Measurements from ENCODE around the gene ZFYVE19. TPM values are rescaled to one million over a fixed set of nuclear protein-coding genes. Genes with fewer than 3 reads are reported as not detected.

ZFYVE19 gene
- total and polyA plus RNA-seq, 2 of the 13 experiments (the other 11 are each of a cell fraction or from before 2014, with no cell fraction given), result 23.3 to 44.0 TPM

DNA sequence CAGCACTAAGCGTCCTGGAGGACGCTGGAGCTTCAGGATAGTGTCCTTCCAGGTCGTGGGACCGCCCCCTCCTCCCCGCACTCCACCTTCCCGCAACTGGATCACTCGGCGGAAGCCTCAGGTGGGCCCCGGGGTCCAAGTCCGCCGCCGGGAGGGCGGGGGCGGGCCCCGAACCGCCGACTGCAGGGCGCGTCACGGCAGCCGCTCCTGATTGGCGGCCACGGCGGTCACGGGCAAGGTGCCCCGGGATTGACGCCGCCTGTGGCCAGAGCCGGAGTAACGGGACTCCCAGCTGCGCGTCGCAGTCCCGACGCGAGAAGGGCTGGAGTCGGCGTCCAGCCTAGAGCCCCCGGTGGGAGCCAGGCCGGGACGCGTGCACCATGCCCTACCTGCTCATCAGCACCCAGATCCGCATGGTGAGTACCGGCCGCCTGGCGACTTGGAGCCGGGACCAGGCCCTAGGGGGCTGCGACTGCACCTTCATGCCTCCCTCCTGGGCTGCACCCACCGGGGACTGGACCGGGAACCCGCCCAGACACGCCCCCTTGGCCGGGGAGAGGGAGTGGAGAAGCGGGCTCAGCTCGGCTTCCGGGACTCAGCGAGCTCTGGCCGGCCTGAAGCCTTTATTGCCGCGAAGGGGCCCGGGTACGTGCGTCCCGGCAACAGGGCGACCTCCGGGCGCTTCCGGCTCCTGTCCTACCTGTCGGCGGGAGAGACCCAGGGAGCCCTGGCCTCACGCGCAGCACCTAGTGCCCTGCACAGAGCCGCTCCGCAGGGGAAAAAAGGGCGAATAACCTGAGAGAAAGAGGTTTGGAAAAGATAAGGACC, 42.9 kb upstream of the ZFYVE19 start, which contains the start of gene GCHFR:
GCHFR (plus strand) TSS at position 268 of the 828 bp plus-strand sequence; CDS start at position 381, 113 bp downstream.
- Histone ChIP-seq H2AFZ (ENCODE audit: low read length) (no peak within 1 kb of the TSS), H3K27ac (ENCODE audit: extremely low read length, insufficient read depth, low read length) (peak within 1 kb of the TSS; percentile 100), H3K9ac (ENCODE audit: insufficient read depth, low read depth, low read length) (peak within 1 kb of the TSS; percentile 89), H3K36me3 (replicated peaks in 1 of 2; ENCODE audit: control insufficient read depth in 1 of 2, insufficient read depth in 2 of 2, low read length in 2 of 2) (peaks cover 3 to 16% of the 10 kb centered on the region in 2 experiments; a peak in 4 of 5 replicates), H3K4me1 (ENCODE audit: insufficient read depth, low read length) (peaks cover 55% of the 10 kb centered on the region), H3K79me2 (ENCODE audit: insufficient read depth, low read length) (peaks cover 11% of the 10 kb centered on the region), H3K27me3 (ENCODE audit: control insufficient read depth in 1 of 2, insufficient read depth in 2 of 2, low read length in 2 of 2) (no peaks in the 10 kb centered on the region), H3K4me3 (replicated peaks in 1 of 3; ENCODE audit: insufficient read depth in 1 of 3, low read depth in 2 of 3, low read length in 3 of 3) (peak within 1 kb of the TSS; percentile 74 to 81 (median 75)), H3K4me2 (ENCODE audit: low read depth, low read length) (peak within 1 kb of the TSS; percentile 83), H4K20me1 (ENCODE audit: insufficient read depth, low read length) (no peaks in the 10 kb centered on the region), H3K9me3 (ENCODE audit: low read length) (no peaks in the 10 kb centered on the region)
- in situ Hi-C loops (cut with HindIII; ENCODE audit: extremely low pct_ligation_motif_present, low pct_unique_long_range_greater_than_20kb) (no loop called here), intact Hi-C loops (cut with micrococcal nuclease; ENCODE audit: unreplicated experiment) (loop anchor here (5.0 kb wide), 1 partner anchor 197 kb away; the partner anchor contains the start of genes CCDC32 and RPUSD2)
- POLR2A ChIA-PET, result interaction anchor here (0.7 to 2.1 kb wide), 14 partner anchors 8 to 130 kb away, joined by 3 to 16 read pairs (median 4); partner anchors contain the start of genes DNAJC17, RAD51, VPS18 and ZFYVE19
- FAIRE-seq, result no peak
- TSS peak; percentile 59 for BruUV-seq (replicated peaks)
- DNase-seq (ENCODE audit: low spot score), result peak; percentile 83
- 2% methylated on average over 22 of the region's 75 CpGs for WGBS (ENCODE audit: low lambda C conversion rate)
- CTCF ChIA-PET (ENCODE audit: low intra/inter-chr PET ratio, low total read pairs), result interaction anchor here (1.7 kb wide), 1 partner anchor 19 kb away, joined by 4 read pairs; no protein-coding TSS in a partner anchor
- ATAC-seq, result peak; percentile 83
- TF ChIP-seq TSC22D2 (CRISPR knock-in tag; IDR thresholded peaks at IDR 0.05; ENCODE audit: borderline replicate concordance), result peak; percentile 66; the same call in 1 of the 2 replicates
- peak; percentile 76; the same call in 1 of the 2 replicates for TF ChIP-seq ZNF709 (CRISPR knock-in tag; IDR thresholded peaks at IDR 0.05)
- TF ChIP-seq ZFYVE20 (CRISPR knock-in tag; IDR thresholded peaks at IDR 0.05; ENCODE audit: borderline replicate concordance, low read depth), result no peak
- no peak for TF ChIP-seq FOXP1 (IDR thresholded peaks at IDR 0.05)
- no peak for TF ChIP-seq FOXP1 (CRISPR knock-in tag; IDR thresholded peaks at IDR 0.05)
- no peak for TF ChIP-seq ZNF24 (IDR thresholded peaks at IDR 0.05)
- TF ChIP-seq STAG1 (CRISPR knock-in tag; IDR thresholded peaks at IDR 0.05), result no peak
- TF ChIP-seq, protein P1, sequence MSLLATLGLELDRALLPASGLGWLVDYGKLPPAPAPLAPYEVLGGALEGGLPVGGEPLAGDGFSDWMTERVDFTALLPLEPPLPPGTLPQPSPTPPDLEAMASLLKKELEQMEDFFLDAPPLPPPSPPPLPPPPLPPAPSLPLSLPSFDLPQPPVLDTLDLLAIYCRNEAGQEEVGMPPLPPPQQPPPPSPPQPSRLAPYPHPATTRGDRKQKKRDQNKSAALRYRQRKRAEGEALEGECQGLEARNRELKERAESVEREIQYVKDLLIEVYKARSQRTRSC (CRISPR knock-in tag; IDR thresholded peaks at IDR 0.05; ENCODE audit: low read depth), result no peak
- TF ChIP-seq PPARG (CRISPR knock-in tag; conservative IDR thresholded peaks at IDR 0.05), result no peak
- peak; percentile 84 for TF ChIP-seq HOXA3 (CRISPR knock-in tag; IDR thresholded peaks at IDR 0.05)
- 0 out of 2 replicates have a peak, but pooled peaks have one; percentile 64 for TF ChIP-seq ZNF569 (CRISPR knock-in tag; IDR thresholded peaks at IDR 0.05; ENCODE audit: borderline replicate concordance)
- TF ChIP-seq, protein P2, sequence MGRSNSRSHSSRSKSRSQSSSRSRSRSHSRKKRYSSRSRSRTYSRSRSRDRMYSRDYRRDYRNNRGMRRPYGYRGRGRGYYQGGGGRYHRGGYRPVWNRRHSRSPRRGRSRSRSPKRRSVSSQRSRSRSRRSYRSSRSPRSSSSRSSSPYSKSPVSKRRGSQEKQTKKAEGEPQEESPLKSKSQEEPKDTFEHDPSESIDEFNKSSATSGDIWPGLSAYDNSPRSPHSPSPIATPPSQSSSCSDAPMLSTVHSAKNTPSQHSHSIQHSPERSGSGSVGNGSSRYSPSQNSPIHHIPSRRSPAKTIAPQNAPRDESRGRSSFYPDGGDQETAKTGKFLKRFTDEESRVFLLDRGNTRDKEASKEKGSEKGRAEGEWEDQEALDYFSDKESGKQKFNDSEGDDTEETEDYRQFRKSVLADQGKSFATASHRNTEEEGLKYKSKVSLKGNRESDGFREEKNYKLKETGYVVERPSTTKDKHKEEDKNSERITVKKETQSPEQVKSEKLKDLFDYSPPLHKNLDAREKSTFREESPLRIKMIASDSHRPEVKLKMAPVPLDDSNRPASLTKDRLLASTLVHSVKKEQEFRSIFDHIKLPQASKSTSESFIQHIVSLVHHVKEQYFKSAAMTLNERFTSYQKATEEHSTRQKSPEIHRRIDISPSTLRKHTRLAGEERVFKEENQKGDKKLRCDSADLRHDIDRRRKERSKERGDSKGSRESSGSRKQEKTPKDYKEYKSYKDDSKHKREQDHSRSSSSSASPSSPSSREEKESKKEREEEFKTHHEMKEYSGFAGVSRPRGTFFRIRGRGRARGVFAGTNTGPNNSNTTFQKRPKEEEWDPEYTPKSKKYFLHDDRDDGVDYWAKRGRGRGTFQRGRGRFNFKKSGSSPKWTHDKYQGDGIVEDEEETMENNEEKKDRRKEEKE (IDR thresholded peaks at IDR 0.05), result no peak
- peak; percentile 74 for TF ChIP-seq ZNF713 (CRISPR knock-in tag; IDR thresholded peaks at IDR 0.05)
- TF ChIP-seq ZNF703 (CRISPR knock-in tag; IDR thresholded peaks at IDR 0.05; ENCODE audit: borderline replicate concordance), result no peak; the same call in 1 of the 2 replicates
- no peak for TF ChIP-seq TOE1 (CRISPR knock-in tag; IDR thresholded peaks at IDR 0.05)
- no peak for TF ChIP-seq ZBTB42 (CRISPR knock-in tag; IDR thresholded peaks at IDR 0.05)
- TF ChIP-seq ZNF446 (CRISPR knock-in tag; IDR thresholded peaks at IDR 0.05), result no peak
- peak; percentile 58; the same call in 1 of the 2 replicates for TF ChIP-seq HDAC2 (CRISPR knock-in tag; IDR thresholded peaks at IDR 0.05)
- TF ChIP-seq GATAD2A (CRISPR knock-in tag; IDR thresholded peaks at IDR 0.05), result no peak
- TF ChIP-seq, protein P3, sequence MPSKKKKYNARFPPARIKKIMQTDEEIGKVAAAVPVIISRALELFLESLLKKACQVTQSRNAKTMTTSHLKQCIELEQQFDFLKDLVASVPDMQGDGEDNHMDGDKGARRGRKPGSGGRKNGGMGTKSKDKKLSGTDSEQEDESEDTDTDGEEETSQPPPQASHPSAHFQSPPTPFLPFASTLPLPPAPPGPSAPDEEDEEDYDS (CRISPR knock-in tag; IDR thresholded peaks at IDR 0.05), result peak; percentile 65
- no peak for TF ChIP-seq KAT2B (IDR thresholded peaks at IDR 0.05; ENCODE audit: borderline replicate concordance, low read depth, low read length)
- TF ChIP-seq MYNN (CRISPR knock-in tag; IDR thresholded peaks at IDR 0.05; ENCODE audit: low read depth), result no peak
- no peak for TF ChIP-seq ZNF331 (CRISPR knock-in tag; IDR thresholded peaks at IDR 0.05)

Data from HepG2 (cell line).